ENCODE results near the gene GPR180.

- TF ChIP-seq POLR2A (IDR thresholded peaks at IDR 0.05; ENCODE audit: low read length): no peak
- no peak for TF ChIP-seq EHF (CRISPR knock-in tag; IDR thresholded peaks at IDR 0.05)
- no peak for TF ChIP-seq CTCF (IDR thresholded peaks at IDR 0.05)
- no peak for TF ChIP-seq HMGXB4 (CRISPR knock-in tag; IDR thresholded peaks at IDR 0.05; ENCODE audit: borderline replicate concordance)
- no peak for TF ChIP-seq REST (IDR thresholded peaks at IDR 0.05)
- no peak for TF ChIP-seq MAX (IDR thresholded peaks at IDR 0.05)
- TF ChIP-seq FOSB (CRISPR knock-in tag; IDR thresholded peaks at IDR 0.05): no peak
- no peak for TF ChIP-seq NR3C1 (IDR thresholded peaks at IDR 0.05)
- no peak for TF ChIP-seq JUNB (IDR thresholded peaks at IDR 0.05)
- TF ChIP-seq KDM1A (IDR thresholded peaks at IDR 0.05; ENCODE audit: low read depth): no peak
- no peak for TF ChIP-seq PHF8 (IDR thresholded peaks at IDR 0.05; ENCODE audit: borderline replicate concordance, low read depth)
- no peak for TF ChIP-seq ESRRA (IDR thresholded peaks at IDR 0.05; ENCODE audit: borderline replicate concordance, low read length)
- TF ChIP-seq CBX2 (IDR thresholded peaks at IDR 0.05; ENCODE audit: borderline replicate concordance, low read depth): no peak
- no peak for TF ChIP-seq CEBPB (IDR thresholded peaks at IDR 0.05)
These were observed 30.7 kb downstream of the GPR180 start for GRCh38 chr13:94632226-94632980.
